ENCODE data around the gene FBN1. TPM values are rescaled to one million over a fixed set of nuclear protein-coding genes. Genes with fewer than 3 reads are reported as not detected.

The FBN1 gene
- total RNA-seq, 1 donor from 2014 or later, result 78.8 TPM

- H3K27me3 Mint-ChIP-seq (ENCODE audit: insufficient read depth, low read depth), result no peaks in the 10 kb centered on the region
- no peak for TF ChIP-seq CTCF (IDR thresholded peaks at IDR 0.05)
- no peak for TF ChIP-seq EZH2phosphoT487 (IDR thresholded peaks at IDR 0.05)
- no peak for TF ChIP-seq EZH2 (IDR thresholded peaks at IDR 0.05)
- H3K4me1 ChIP-seq, result peaks cover 8% of the 10 kb centered on the region
- H3K79me2 ChIP-seq (ENCODE audit: low read depth), result no peaks in the 10 kb centered on the region
- H3K4me2 ChIP-seq, result no peak overlapping the region
- H3K27ac Mint-ChIP-seq, result no peak overlapping the region
- no peak overlapping the region for H3K27ac ChIP-seq
- H4K20me1 ChIP-seq (ENCODE audit: low read depth), result no peaks in the 10 kb centered on the region
- H3F3A ChIP-seq (ENCODE audit: low read depth), result no peaks in the 10 kb centered on the region
- no peaks in the 10 kb centered on the region for H3K9me3 ChIP-seq (ENCODE audit: low read depth)
- DNase-seq (ENCODE audit: low spot score), result no peak
- H3K9me3 Mint-ChIP-seq, result no peaks in the 10 kb centered on the region
- no peaks in the 10 kb centered on the region for H3K4me1 Mint-ChIP-seq
- peaks cover 3% of the 10 kb centered on the region for H3K36me3 ChIP-seq
- peaks cover 6% of the 10 kb centered on the region for H3K36me3 Mint-ChIP-seq
- no peak overlapping the region for H2AFZ ChIP-seq (replicated peaks)
- H3K4me3 ChIP-seq, result no peak overlapping the region
- no peaks in the 10 kb centered on the region for H3K27me3 ChIP-seq
- H3K9ac ChIP-seq, result no peak overlapping the region
- H3K4me3 Mint-ChIP-seq, result no peak overlapping the region
These were observed 167.6 kb downstream of the FBN1 start for GRCh38 chr15:48477795-48478360.

- H3F3A ChIP-seq (ENCODE audit: low read depth), result no peaks in the 10 kb centered on the region
These were observed 169.7 kb downstream of the FBN1 start for GRCh38 chr15:48475600-48476395.

GRCh38 chr15:48473667-48474066 lies 171.8 kb downstream of the FBN1 start:
- Mint-ChIP-seq H3K4me1 (no peaks in the 10 kb centered on the region), H3K4me3 (no peak overlapping the region), H3K9me3 (no peaks in the 10 kb centered on the region), H3K27ac (no peak overlapping the region), H3K36me3 (peaks cover 23% of the 10 kb centered on the region), H3K27me3 (ENCODE audit: insufficient read depth, low read depth) (no peaks in the 10 kb centered on the region)
- TF ChIP-seq CTCF (IDR thresholded peaks at IDR 0.05) (no peak), EZH2phosphoT487 (IDR thresholded peaks at IDR 0.05) (no peak), EZH2 (IDR thresholded peaks at IDR 0.05) (no peak)
- Histone ChIP-seq H3K4me1 (no peaks in the 10 kb centered on the region), H3K36me3 (no peaks in the 10 kb centered on the region), H2AFZ (replicated peaks) (no peak overlapping the region), H3F3A (ENCODE audit: low read depth) (no peaks in the 10 kb centered on the region), H3K27me3 (no peaks in the 10 kb centered on the region), H3K79me2 (ENCODE audit: low read depth) (no peaks in the 10 kb centered on the region), H3K4me3 (no peak overlapping the region), H3K9ac (no peak overlapping the region), H3K9me3 (ENCODE audit: low read depth) (no peaks in the 10 kb centered on the region), H3K4me2 (no peak overlapping the region), H4K20me1 (ENCODE audit: low read depth) (no peaks in the 10 kb centered on the region), H3K27ac (no peak overlapping the region)
- DNase-seq (ENCODE audit: low spot score), result no peak

More at GRCh38 chr15:48475600-48476395, 169.7 kb downstream of the FBN1 start:
- no peak overlapping the region for H3K4me3 Mint-ChIP-seq
- Histone ChIP-seq H3K36me3 (peaks cover 3% of the 10 kb centered on the region), H3K4me2 (no peak overlapping the region), H4K20me1 (ENCODE audit: low read depth) (no peaks in the 10 kb centered on the region), H2AFZ (replicated peaks) (no peak overlapping the region), H3K27me3 (no peaks in the 10 kb centered on the region), H3K9me3 (ENCODE audit: low read depth) (no peaks in the 10 kb centered on the region), H3K4me1 (no peaks in the 10 kb centered on the region), H3K9ac (no peak overlapping the region), H3K4me3 (no peak overlapping the region), H3K27ac (no peak overlapping the region), H3K79me2 (ENCODE audit: low read depth) (no peaks in the 10 kb centered on the region)
- H3K9me3 Mint-ChIP-seq, result no peaks in the 10 kb centered on the region
- H3K4me1 Mint-ChIP-seq, result no peaks in the 10 kb centered on the region
- DNase-seq (ENCODE audit: low spot score), result no peak
- H3K27me3 Mint-ChIP-seq (ENCODE audit: insufficient read depth, low read depth), result no peaks in the 10 kb centered on the region
- no peak for TF ChIP-seq CTCF (IDR thresholded peaks at IDR 0.05)
- TF ChIP-seq EZH2 (IDR thresholded peaks at IDR 0.05), result no peak
- H3K27ac Mint-ChIP-seq, result no peak overlapping the region
- peaks cover 9% of the 10 kb centered on the region for H3K36me3 Mint-ChIP-seq

Measured in neural progenitor cell (in vitro differentiated cells).